ENCODE data around the gene SFMBT1. TPM values are rescaled to one million over a fixed set of nuclear protein-coding genes. Genes with fewer than 3 reads are reported as not detected.
A peak's percentile ranks its signal among the peaks of the same experiment; 100 is the strongest.

SFMBT1 gene
- polyA plus RNA-seq, 3 donors: 9.2 to 12.2 (median 9.5) TPM

DNA sequence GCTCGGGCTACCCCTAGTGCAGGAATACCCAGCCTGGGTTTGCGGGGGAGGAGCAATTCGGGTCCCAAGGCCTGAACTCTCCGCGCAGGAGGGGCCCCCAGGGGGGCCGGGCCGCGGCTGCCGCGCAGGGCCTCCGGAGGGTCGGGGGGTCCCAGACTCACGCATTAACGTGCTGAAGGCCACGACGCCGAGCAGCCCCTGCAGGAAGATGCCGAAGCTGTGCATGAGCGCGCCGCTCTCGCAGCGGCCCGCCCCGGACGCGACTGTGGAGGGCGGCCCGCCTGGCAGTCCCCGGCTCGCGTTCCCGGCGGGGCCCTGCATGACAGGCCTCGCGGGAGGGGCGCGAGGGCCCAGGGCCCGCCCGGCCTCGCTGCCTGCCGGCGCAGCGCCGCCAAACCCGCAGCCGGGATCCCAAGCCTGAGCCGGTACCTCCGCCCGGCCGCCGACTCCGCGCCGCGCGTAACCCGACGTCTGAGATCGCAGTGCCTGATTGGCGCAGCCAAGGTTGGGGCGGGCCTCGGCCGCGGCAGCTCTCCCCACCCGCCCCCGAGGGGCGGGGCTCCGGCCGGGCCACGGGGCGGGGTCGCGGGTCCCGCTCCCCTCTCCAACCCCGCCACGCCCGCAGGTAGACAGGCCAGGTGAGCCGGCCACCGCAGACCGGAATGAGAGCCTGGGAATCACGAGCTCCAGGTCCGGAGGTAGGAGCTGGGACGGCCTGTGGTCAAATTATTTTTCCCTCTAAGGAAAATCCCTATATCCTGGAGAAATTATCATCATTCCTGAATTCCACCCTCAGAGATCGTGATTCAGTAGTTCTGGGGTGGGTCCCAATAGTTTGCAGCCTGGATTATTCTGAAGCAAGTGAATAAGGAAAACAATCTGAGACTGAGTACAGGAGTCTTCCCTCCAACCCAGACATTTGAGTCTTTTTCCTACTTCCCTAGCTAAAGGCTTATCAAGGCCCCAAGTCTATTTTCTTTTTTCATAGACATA lies 148.4 kb downstream of the SFMBT1 start, which contains the start of gene STIMATE:
TSS of gene STIMATE (minus strand) at position 419 of the 993 bp plus-strand sequence. CDS start at position 321, 98 bp downstream.
- peak; percentile 31 to 73 (median 66) for DNase-seq (ENCODE audit: extremely low read depth in 1 of 11, low read depth in 9 of 11, low spot score in 4 of 11)

GRCh38 chr3:52896613-52897012 lies 149.3 kb downstream of the SFMBT1 start:
- no peak for DNase-seq (ENCODE audit: extremely low read depth in 1 of 11, low read depth in 9 of 11, low spot score in 4 of 11)

- DNase-seq (ENCODE audit: extremely low read depth in 1 of 11, low read depth in 9 of 11, low spot score in 4 of 11): no peak
Measured at GRCh38 chr3:52896151-52896550, 149.7 kb downstream of the SFMBT1 start.

DNA sequence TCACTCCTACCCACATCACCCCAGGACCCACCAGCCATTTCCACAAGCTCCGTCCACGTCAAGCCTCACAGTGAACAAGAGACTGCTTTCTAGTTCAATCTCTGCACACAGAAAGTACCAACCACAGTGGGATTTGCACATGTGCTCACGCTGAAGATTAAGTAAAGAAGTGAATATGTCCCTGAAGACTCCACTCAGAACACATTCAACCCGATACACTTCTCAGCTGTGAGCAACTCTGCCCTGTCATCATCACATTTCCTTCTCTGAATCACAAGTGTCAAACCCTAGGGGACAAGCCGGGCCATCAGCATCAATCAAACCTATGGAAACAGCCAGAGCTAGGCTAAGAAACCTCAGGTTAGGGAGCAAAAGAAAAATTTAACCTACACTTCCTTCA lies 150.5 kb downstream of the SFMBT1 start:
- DNase-seq (ENCODE audit: extremely low read depth in 1 of 11, low read depth in 9 of 11, low spot score in 4 of 11): no peak

GRCh38 chr3:52894756-52895155 lies 151.1 kb downstream of the SFMBT1 start:
- no peak for DNase-seq (ENCODE audit: extremely low read depth in 1 of 11, low read depth in 9 of 11, low spot score in 4 of 11)

DNA sequence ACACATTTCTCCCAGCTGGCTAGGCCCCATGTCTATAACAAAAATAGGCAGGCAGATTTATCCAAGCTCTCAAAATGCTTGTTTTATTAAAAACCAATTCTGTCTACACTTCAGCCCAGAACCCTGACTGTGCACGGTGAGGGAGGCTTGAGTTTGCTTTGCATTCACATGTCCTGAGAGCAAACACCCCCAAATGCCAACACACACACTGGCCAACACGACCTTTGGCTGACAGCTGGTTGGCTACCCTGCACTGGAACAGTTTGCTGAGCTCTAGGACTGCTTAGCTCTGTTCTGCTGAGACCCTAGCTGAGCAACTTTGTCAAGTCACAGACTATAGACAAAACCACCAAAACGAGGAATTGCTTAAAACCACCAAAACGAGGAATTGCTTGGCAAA lies 152.2 kb downstream of the SFMBT1 start:
- no peak for DNase-seq (ENCODE audit: extremely low read depth in 1 of 11, low read depth in 9 of 11, low spot score in 4 of 11)

DNA sequence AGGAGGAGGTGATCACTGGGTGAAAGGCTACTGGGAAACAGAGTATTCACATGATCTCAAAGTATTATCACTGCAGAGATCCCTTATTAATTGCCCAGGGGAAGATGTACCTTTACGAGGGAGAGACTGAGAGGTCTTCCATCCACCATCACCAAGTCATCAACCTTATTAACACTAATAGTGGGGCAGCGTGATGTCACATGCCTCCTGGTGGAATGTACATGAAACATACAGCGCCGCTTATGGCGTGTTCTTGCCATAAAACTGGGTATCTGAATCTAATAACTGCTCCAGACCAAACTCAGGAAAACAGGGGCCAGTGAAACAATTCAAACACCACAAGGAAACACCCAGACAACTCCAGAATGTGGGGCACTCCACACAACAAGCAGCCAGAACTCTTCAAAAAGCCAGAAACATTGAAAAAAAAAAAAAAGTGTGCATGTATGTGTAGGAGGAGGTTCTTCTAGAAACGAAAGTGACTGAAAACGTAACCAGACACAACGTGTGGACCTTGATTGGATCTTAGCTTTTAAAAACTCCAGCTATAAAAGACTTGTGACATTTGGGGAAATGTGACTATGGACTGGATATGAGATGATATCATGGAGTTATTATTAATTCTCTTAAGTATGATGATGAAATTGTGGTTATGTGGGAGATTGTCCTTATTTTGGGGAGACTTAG lies 153.1 kb downstream of the SFMBT1 start:
- DNase-seq (ENCODE audit: extremely low read depth in 1 of 11, low read depth in 9 of 11, low spot score in 4 of 11): no peak

- no peak for DNase-seq (ENCODE audit: extremely low read depth in 1 of 11, low read depth in 9 of 11, low spot score in 4 of 11)
Measured at GRCh38 chr3:52892290-52892624, 153.6 kb downstream of the SFMBT1 start.

DNA sequence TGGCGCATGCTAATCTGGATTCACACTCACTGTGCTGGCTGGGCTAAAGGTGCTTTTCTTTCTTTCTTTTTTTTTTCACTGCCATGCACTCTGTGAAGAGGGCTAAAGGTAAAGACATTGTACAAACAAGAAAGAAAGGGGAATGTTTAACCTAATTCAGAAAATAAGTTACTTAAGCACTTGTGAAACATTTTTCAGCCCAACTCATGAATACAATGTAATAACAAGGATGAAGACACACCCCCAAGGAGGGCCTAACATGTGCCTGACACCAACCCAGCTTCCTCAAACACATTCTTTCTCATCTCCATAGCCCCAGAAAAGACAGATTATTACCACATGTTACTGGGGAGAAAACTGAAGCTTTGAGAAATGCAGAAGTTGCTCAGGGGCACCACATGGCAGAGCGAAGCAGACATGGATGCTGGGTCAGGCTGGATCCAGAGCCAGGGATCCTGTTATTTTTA lies 154.2 kb downstream of the SFMBT1 start:
- peak in 1 of 11 donors; percentile 46 for DNase-seq (ENCODE audit: extremely low read depth in 1 of 11, low read depth in 9 of 11, low spot score in 4 of 11)

GRCh38 chr3:52891164-52891563 lies 154.7 kb downstream of the SFMBT1 start:
- no peak for DNase-seq (ENCODE audit: extremely low read depth in 1 of 11, low read depth in 9 of 11, low spot score in 4 of 11)

DNA sequence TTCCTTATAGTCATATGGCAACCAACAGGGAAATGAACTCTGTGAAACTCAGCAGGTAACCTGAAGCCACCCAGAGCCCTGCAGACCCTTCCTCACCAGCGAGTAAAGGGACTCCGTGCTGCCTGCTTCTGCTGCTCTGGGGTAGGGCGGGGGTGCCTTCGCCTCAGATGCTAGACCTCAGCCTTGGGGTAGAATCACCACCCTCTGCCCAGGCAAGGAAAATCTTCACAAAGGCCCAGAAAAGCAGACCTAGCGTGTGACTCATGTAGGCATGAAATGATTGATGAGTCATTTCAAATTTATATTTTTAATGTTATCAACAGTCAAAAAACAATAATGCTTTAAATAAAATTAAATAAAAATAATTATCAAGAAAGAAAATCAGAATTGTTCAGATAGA lies 155.1 kb downstream of the SFMBT1 start:
- DNase-seq (ENCODE audit: extremely low read depth in 1 of 11, low read depth in 9 of 11, low spot score in 4 of 11): no peak

GRCh38 chr3:52889901-52890300 lies 156.0 kb downstream of the SFMBT1 start:
- DNase-seq (ENCODE audit: extremely low read depth in 1 of 11, low read depth in 9 of 11, low spot score in 4 of 11): no peak

DNA sequence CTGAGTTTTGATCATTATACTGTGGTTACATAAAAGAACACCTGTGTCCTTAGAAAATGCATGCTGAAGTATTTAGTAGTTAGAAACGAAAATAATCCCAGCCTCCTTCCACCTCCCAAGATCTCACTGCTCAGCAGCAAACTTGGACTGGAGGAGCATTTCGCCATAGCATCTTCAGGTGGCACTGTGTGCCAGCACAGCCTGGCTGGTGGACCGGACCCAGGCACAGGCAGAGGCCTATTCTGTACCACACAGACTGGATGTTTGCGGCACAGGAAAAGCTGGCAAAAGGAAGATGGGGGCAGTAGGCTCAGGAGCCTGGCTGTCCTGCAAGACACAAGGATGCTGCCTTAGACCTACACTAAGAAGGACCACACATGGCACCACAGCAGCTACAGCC lies 158.7 kb downstream of the SFMBT1 start:
- no peak for DNase-seq (ENCODE audit: extremely low read depth in 1 of 11, low read depth in 9 of 11, low spot score in 4 of 11)

DNA sequence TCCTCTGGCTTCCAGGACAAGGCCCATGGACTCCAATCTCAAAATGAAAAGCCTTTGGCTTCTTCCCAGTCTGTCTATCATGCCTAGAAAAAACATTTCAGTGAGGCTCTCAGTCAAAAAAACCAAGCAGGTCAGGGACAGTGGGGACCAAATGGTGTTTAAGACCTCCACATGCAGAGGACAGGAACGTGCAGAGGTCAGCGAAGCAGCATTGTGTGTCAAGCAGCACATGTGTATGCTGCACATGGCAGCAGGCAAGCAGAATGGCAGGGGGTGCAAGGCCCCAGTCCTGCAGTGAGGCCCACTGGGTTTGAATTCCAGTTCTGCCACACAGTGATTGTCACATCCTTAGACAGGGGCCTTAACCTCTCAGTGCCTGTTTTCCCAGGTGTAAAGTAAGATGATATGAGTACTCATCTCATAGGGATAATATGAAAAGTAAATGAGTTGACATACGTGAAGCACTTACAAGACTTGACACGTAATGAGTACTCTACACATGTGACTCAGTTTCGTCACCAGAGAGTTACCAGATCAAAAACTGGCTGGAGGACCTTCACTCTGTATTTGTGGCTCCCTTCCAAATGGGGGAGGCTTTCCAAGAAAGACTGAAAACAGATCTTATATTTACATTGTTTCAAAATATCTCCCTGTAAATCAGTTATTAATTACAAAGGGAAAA lies 159.7 kb downstream of the SFMBT1 start:
- DNase-seq (ENCODE audit: extremely low read depth in 1 of 11, low read depth in 9 of 11, low spot score in 4 of 11): no peak

DNA sequence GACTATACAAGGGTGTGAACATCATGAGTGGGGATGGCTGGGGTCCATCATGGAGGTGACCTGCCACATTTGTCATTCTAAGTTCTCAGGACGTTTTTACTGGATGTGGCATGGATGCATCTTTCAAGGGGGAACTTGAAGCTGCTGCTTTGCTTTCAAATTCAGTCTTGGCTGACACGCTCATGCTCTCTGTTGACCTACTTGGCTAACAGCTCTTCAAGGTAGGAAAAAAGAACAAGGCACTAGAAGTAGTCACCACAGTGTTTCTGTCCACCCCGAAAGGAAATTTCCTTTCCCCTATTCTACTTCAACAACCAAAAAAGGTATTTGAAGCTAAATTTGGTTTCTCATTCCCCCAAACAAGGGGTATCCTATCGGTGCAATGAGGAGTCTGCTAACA lies 163.5 kb downstream of the SFMBT1 start:
- DNase-seq (ENCODE audit: extremely low read depth in 1 of 11, low read depth in 9 of 11, low spot score in 4 of 11): no peak

- no peak for DNase-seq (ENCODE audit: extremely low read depth in 1 of 11, low read depth in 9 of 11, low spot score in 4 of 11)
Measured at GRCh38 chr3:52881871-52882270, 164.0 kb downstream of the SFMBT1 start.

DNA sequence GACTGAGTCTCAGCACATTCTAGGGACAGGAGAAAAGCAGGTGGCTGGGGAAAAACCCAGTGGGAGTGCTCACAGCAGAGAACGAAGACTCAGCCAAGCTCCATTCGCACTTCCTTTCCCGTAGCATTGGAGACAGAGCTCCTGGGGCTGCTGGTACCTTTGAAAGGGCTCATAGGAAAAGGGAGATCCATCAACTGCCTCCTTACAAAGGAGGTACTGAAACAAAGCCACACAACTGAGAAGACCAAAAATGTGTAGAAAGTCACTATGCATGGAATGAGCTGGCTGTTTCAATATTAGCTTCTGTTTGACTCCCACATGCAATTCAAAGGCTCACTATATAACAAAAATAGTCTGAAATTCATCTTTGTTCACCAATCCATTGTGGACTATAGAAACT lies 165.4 kb downstream of the SFMBT1 start:
- DNase-seq (ENCODE audit: extremely low read depth in 1 of 11, low read depth in 9 of 11, low spot score in 4 of 11): no peak

- no peak for DNase-seq (ENCODE audit: extremely low read depth in 1 of 11, low read depth in 9 of 11, low spot score in 4 of 11)
Measured at GRCh38 chr3:52880047-52880446, 165.8 kb downstream of the SFMBT1 start.

GRCh38 chr3:52879581-52879980 lies 166.3 kb downstream of the SFMBT1 start:
- no peak for DNase-seq (ENCODE audit: extremely low read depth in 1 of 11, low read depth in 9 of 11, low spot score in 4 of 11)

DNA sequence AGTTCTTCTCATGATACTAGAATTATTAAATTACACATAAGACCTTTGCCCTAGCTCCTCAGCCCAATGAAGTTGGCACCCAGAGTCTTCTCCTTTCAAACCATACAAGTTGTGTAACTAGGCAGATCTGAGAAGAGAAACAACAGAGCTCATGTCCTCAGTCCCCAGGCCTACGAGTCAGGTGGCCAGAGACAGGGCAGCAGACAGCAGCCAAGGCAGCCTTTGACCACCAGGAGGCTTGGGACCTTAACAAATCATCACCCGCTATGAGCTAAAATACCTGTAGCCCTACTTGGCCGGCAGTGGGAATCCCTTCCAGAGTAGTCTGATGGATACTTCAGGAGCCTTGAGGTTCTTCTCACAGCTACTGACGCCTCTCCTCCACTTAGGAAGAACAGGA lies 166.8 kb downstream of the SFMBT1 start:
- DNase-seq (ENCODE audit: extremely low read depth in 1 of 11, low read depth in 9 of 11, low spot score in 4 of 11): no peak
